ENCODE results near the gene EPHA4. TPM values are rescaled to one million over a fixed set of nuclear protein-coding genes. Genes with fewer than 3 reads are reported as not detected.

The EPHA4 gene
- total RNA-seq, 4 donors from 2014 or later, result 10.2 to 42.2 (median 20.6) TPM

DNA sequence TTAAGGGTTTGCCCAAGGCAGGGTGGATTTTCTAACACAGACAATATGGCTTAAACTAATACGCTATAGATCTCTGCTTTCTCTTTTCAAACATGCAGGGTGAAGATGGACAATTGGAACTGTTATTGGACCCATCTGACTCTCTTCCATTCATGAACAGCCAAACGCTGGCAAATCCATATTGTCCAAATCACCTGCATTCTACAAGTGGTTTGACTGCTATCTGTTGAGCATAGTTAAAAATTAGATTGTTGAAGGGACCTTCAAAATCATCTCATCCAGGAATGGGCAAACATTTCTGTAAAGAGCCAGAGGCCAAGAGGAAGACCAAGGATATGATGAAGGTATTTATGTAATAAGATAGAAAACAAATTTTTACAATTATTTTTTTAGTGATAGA, 65.6 kb downstream of the EPHA4 start:
- TF ChIP-seq, protein P1, sequence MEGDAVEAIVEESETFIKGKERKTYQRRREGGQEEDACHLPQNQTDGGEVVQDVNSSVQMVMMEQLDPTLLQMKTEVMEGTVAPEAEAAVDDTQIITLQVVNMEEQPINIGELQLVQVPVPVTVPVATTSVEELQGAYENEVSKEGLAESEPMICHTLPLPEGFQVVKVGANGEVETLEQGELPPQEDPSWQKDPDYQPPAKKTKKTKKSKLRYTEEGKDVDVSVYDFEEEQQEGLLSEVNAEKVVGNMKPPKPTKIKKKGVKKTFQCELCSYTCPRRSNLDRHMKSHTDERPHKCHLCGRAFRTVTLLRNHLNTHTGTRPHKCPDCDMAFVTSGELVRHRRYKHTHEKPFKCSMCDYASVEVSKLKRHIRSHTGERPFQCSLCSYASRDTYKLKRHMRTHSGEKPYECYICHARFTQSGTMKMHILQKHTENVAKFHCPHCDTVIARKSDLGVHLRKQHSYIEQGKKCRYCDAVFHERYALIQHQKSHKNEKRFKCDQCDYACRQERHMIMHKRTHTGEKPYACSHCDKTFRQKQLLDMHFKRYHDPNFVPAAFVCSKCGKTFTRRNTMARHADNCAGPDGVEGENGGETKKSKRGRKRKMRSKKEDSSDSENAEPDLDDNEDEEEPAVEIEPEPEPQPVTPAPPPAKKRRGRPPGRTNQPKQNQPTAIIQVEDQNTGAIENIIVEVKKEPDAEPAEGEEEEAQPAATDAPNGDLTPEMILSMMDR (IDR thresholded peaks at IDR 0.05), result no peak
- no peaks in the 10 kb centered on the region for H3K9me3 ChIP-seq
- H3K4me3 ChIP-seq, result no peak overlapping the region
- no peaks in the 10 kb centered on the region for H3K27me3 ChIP-seq
- whole genome bisulfite sequencing, 2 donors, result 89% methylated on average over 2 of the region's 2 CpGs
- DNase-seq (ENCODE audit: low spot score in 2 of 2), result no peak
- no peak overlapping the region for H3K27ac ChIP-seq
- no peaks in the 10 kb centered on the region for H3K4me1 ChIP-seq
- no peaks in the 10 kb centered on the region for H3K36me3 ChIP-seq

DNA sequence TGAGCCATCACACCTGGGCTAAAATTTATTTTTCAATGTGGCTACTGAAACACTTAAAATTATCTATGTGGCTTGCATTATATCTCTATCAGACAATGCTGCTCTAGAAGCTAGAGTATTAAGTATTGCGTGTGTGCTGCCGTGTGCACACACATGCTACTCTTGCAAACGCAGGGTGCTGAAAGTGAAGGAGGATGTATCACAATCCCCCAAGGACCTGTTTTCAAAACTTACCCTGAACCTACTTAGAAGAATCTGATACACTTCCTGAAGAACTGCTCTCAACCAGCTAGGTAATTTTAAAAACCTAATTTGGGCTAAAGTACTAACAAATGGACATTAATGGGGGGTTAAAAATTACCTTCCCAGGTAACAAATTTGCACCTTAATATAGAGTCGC, 66.5 kb downstream of the EPHA4 start:
- H3K9me3 ChIP-seq, result no peaks in the 10 kb centered on the region
- 94 to 95% methylated on average over 4 of the region's 4 CpGs for WGBS, 2 donors
- no peak overlapping the region for H3K4me3 ChIP-seq
- H3K4me1 ChIP-seq, result no peaks in the 10 kb centered on the region
- no peak overlapping the region for H3K27ac ChIP-seq
- TF ChIP-seq POLR2A (IDR thresholded peaks at IDR 0.05) (no peak), EP300 (IDR thresholded peaks at IDR 0.05) (no peak)
- TF ChIP-seq, protein P1 (IDR thresholded peaks at IDR 0.05), result no peak
- no peaks in the 10 kb centered on the region for H3K27me3 ChIP-seq
- no peak for DNase-seq (ENCODE audit: low spot score in 2 of 2)
- no peaks in the 10 kb centered on the region for H3K36me3 ChIP-seq

DNA sequence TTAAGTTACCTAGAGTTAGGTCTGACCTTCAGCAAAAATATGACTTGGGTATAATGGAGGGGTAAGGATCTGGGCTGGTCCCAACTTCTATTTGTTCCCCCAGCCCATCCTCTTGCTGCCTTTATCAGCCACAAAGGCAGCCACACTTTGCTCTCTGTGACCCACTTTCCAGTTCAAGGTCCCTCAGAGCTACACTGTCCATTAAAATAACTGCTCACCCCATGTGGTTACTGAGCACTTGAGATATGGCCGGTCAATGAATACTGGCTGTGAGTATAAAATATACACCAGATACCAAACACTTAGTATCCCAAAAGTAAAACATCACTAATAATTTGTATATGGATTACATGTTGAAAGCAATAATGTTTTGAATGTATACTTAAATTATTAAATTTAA, 67.2 kb downstream of the EPHA4 start:
- Histone ChIP-seq H3K27me3 (no peaks in the 10 kb centered on the region), H3K9me3 (no peaks in the 10 kb centered on the region), H3K27ac (no peak overlapping the region), H3K4me1 (no peaks in the 10 kb centered on the region), H3K4me3 (no peak overlapping the region), H3K36me3 (no peaks in the 10 kb centered on the region)
- WGBS, 2 donors, result 97 to 100% methylated on average over 1 of the region's 1 CpG
- no peak for DNase-seq (ENCODE audit: low spot score in 2 of 2)
- no peak for TF ChIP-seq EP300 (IDR thresholded peaks at IDR 0.05)
- TF ChIP-seq, protein P1 (IDR thresholded peaks at IDR 0.05), result no peak
- TF ChIP-seq POLR2A (IDR thresholded peaks at IDR 0.05), result no peak

DNA sequence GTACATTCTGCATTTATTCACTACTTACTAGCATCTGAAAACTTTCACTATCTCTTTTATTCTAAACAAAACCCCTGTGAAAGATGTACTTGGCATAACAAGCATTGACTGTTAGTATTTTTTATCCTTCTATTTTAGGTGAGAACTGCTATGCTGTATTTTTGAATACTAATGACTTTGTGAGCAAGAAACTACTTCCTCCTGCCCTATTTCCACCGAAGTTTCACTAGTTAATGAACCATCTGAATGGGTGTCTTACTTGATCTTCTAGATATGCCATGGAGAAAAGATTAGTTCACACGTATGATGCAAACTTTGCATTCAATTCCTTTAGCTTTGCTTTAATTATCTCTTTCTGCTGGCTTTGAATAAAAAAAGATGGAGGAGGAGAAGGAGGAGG, 68.1 kb downstream of the EPHA4 start:
- Histone ChIP-seq H3K4me1 (no peaks in the 10 kb centered on the region), H3K36me3 (no peaks in the 10 kb centered on the region), H3K9me3 (no peaks in the 10 kb centered on the region), H3K27ac (no peak overlapping the region), H3K27me3 (no peaks in the 10 kb centered on the region), H3K4me3 (no peak overlapping the region)
- WGBS, 2 donors, result 54 to 83% methylated on average over 2 of the region's 2 CpGs
- no peak for DNase-seq (ENCODE audit: low spot score in 2 of 2)
- TF ChIP-seq EP300 (IDR thresholded peaks at IDR 0.05) (no peak), POLR2A (IDR thresholded peaks at IDR 0.05) (no peak)
- TF ChIP-seq, protein P1 (IDR thresholded peaks at IDR 0.05), result no peak

DNA sequence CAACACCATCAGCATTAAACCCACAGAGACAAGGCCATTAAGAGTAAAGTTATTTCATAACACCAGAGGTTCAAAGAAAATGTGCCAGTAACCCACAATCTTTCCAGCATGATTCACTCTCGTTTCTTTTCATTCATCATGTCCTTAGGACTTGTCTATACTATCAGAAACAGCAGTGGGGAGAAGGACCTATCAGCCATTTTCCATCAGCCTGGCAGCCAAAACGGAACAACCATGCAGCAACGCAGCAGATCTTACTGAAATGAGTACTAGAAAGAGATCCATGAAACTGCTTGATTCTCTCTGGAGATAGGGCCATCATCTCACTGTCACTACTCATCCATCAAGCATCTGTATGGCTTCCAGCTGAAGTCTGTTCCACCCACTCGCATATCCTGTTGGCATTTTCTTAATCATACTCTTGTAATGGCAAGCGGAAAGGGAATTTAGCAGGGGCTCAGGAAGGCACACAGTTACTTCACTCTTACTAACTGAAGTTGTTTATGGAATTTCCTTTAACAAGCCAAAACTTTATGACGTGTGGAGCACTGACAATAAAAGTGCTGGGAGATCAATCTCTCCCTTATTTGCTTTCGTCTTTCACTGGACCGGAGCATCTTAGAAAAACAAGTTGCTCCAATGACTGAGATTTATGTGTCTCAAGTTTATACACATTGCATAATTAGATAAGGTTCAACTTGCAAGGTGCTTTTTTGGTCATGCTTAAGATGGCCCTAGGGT, 69.7 kb downstream of the EPHA4 start:
- H3K4me1 ChIP-seq, result no peaks in the 10 kb centered on the region
- H3K4me3 ChIP-seq, result no peak overlapping the region
- DNase-seq (ENCODE audit: low spot score in 2 of 2), result no peak
- no peak overlapping the region for H3K27ac ChIP-seq
- no peak for TF ChIP-seq EP300 (IDR thresholded peaks at IDR 0.05)
- TF ChIP-seq POLR2A (IDR thresholded peaks at IDR 0.05), result no peak
- TF ChIP-seq, protein P1 (IDR thresholded peaks at IDR 0.05), result no peak
- no peaks in the 10 kb centered on the region for H3K27me3 ChIP-seq
- WGBS, 2 donors, result 70% methylated on average over 8 of the region's 8 CpGs
- no peaks in the 10 kb centered on the region for H3K36me3 ChIP-seq
- no peaks in the 10 kb centered on the region for H3K9me3 ChIP-seq
